Natural killer cell treated with Interleukin-12 subunit alpha and Interleukin-12 subunit beta and Interleukin-15 and Interleukin-18, amount 100 ng/mL, for 72 hours (primary cell): ENCODE data around the gene SUPT20H. TPM values are rescaled to one million over a fixed set of nuclear protein-coding genes. Genes with fewer than 3 reads are reported as not detected.
A peak's percentile ranks its signal among the peaks of the same experiment; 100 is the strongest.

Experiments
- ATAC-seq, 2 donors: fragments of 150-1000 bp; cut with Tn5 transposase in 1 of 2; sonication (Bioruptor Pico), chemical (Tn5 transposase) in 1 of 2; 2 replicates each; pipeline ENCODE4 v1.10.0; 2021
- DNase-seq: peaks from one replicate; pipeline ENCODE4 v3.0.0; 2022; ENCODE audit warnings: low spot score
- H3K27ac Mint-ChIP-seq, 2 donors: 1 replicate in 1 of 2; 2 replicates in 1 of 2; pipeline ENCODE4 v1.8.0; 2022; ENCODE audit warnings: mixed read lengths in 2 of 2, mild to moderate bottlenecking in 1 of 2, moderate library complexity in 1 of 2
- H3K27me3 Mint-ChIP-seq, 2 donors: 1 replicate in 1 of 2; 2 replicates in 1 of 2; pipeline ENCODE4 v1.8.0; 2022; ENCODE audit warnings: mixed read lengths in 2 of 2
- H3K36me3 Mint-ChIP-seq: one replicate; pipeline ENCODE4 v1.8.0; 2022; ENCODE audit warnings: mixed read lengths
- H3K4me1 Mint-ChIP-seq, 2 donors: 1 replicate in 1 of 2; 2 replicates in 1 of 2; pipeline ENCODE4 v1.8.0; 2022; ENCODE audit warnings: low read depth in 2 of 2, mixed read lengths in 2 of 2, mild to moderate bottlenecking in 1 of 2
- H3K4me3 Mint-ChIP-seq: one replicate; pipeline ENCODE4 v1.8.0; 2022; ENCODE audit warnings: mixed read lengths
- H3K9me3 Mint-ChIP-seq: 2 replicates; pipeline ENCODE4 v1.8.0; 2022; ENCODE audit warnings: mixed read lengths
- total RNA-seq, 2 donors: library from RNA; stranded (reverse); gene quantifications; one replicate each; pipeline ENCODE4 v1.2.3, GENCODE V29; 2022

Gene SUPT20H
- total RNA-seq, 2 donors from 2014 or later = 66.6 to 83.9 TPM

GRCh38 chr13:37011002-37011401, 48.5 kb downstream of the SUPT20H start:
- Mint-ChIP-seq H3K36me3 (peaks cover 47% of the 10 kb centered on the region), H3K27me3 (no peaks in the 10 kb centered on the region), H3K27ac (peak overlapping the region in 1 of 2 donors; percentile 38), H3K4me1 (peaks cover 9 to 16% of the 10 kb centered on the region in 2 donors), H3K9me3 (no peaks in the 10 kb centered on the region), H3K4me3 (no peak overlapping the region)
- no peak for DNase-seq
- no peak for ATAC-seq

GRCh38 chr13:37010424-37010823, 49.1 kb downstream of the SUPT20H start:
- no peak for ATAC-seq
- no peak for DNase-seq
- Mint-ChIP-seq H3K27ac (peak overlapping the region in 1 of 2 donors; percentile 38), H3K9me3 (no peaks in the 10 kb centered on the region), H3K27me3 (no peaks in the 10 kb centered on the region), H3K4me1 (peaks cover 6 to 10% of the 10 kb centered on the region in 2 donors), H3K36me3 (peaks cover 42% of the 10 kb centered on the region), H3K4me3 (no peak overlapping the region)

- DNase-seq (no peak), ATAC-seq (no peak)
- Mint-ChIP-seq H3K9me3 (no peaks in the 10 kb centered on the region), H3K4me3 (no peak overlapping the region), H3K4me1 (peaks cover 6 to 8% of the 10 kb centered on the region in 2 donors), H3K27ac (no peak overlapping the region), H3K27me3 (no peaks in the 10 kb centered on the region), H3K36me3 (peaks cover 36% of the 10 kb centered on the region)
Observed at GRCh38 chr13:37009692-37010091, 49.8 kb downstream of the SUPT20H start.

DNA sequence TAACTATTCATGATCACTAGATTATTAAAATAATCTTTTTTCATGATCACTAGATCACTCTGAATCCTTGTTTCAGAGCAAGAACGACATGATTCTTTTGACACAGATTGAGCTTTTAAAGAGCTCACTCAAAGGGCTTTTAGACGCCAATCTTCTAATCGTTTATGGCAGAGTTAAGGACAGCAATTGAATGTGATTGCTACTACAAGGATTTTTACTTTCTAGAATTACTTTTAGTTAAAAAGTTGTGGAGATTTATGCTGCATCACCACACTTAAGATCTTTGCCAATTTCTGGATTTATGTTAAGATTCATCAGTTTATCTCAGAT, 57.6 kb downstream of the SUPT20H start:
- no peaks in the 10 kb centered on the region for H3K27me3 Mint-ChIP-seq
- peaks cover 13% of the 10 kb centered on the region for H3K36me3 Mint-ChIP-seq
- H3K9me3 Mint-ChIP-seq = no peaks in the 10 kb centered on the region
- no peak for ATAC-seq
- DNase-seq = no peak
- H3K4me3 Mint-ChIP-seq = peak overlapping the region; percentile 94
- peak overlapping the region; percentile 99 for H3K27ac Mint-ChIP-seq
- peaks cover 23 to 26% of the 10 kb centered on the region in 2 donors for H3K4me1 Mint-ChIP-seq

DNA sequence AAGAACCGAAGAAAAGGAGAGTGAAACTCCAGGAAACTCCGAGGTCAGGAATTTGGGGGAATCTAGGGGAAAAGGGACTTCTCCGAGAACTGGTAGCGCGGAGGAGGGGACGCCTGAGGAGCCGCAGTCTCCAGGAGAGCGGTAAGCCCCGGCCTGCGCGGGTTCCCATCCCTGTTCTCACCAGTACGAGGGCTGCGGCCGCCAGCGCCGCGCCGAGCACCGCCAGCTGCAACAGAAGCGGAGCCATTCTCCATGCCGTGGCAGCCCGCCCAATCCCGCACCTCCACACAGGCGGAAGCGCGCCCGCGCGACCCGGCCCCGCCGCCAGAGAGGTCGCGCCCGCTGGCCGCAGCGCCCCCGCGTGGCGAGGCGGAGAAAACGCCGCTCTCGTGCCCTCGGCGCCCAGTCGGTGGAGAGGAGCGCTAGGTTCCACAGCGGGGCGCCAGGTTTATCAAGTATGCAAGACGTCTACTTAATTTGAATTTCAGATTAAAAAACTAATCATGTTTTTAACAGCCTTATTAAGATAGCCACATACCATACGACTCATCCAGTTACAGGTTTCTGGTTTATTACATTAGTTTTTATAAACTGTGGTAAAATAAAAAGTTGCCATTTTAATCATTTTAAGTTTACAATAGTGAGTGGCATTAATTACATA, 60.3 kb downstream of the SUPT20H start, which contains the start of gene ALG5:
ALG5 (minus strand) TSS at position 287 of the 661 bp plus-strand sequence; CDS start at position 247, 40 bp downstream.
- H3K27ac Mint-ChIP-seq = peak within 1 kb of the TSS; percentile 99
- DNase-seq = peak; percentile 94
- no peaks in the 10 kb centered on the region for H3K27me3 Mint-ChIP-seq
- peaks cover 21% of the 10 kb centered on the region for H3K36me3 Mint-ChIP-seq
- peak within 1 kb of the TSS; percentile 94 for H3K4me3 Mint-ChIP-seq
- ATAC-seq = peak; percentile 89 to 90
- peaks cover 32 to 37% of the 10 kb centered on the region in 2 donors for H3K4me1 Mint-ChIP-seq
- H3K9me3 Mint-ChIP-seq = no peaks in the 10 kb centered on the region

GRCh38 chr13:36998624-36999041, 60.9 kb downstream of the SUPT20H start:
- peaks cover 21% of the 10 kb centered on the region for H3K36me3 Mint-ChIP-seq
- DNase-seq (no peak), ATAC-seq (no peak)
- peak overlapping the region; percentile 94 for H3K4me3 Mint-ChIP-seq
- peak overlapping the region; percentile 99 for H3K27ac Mint-ChIP-seq
- no peaks in the 10 kb centered on the region for H3K27me3 Mint-ChIP-seq
- H3K4me1 Mint-ChIP-seq = peaks cover 32 to 37% of the 10 kb centered on the region in 2 donors
- no peaks in the 10 kb centered on the region for H3K9me3 Mint-ChIP-seq

DNA sequence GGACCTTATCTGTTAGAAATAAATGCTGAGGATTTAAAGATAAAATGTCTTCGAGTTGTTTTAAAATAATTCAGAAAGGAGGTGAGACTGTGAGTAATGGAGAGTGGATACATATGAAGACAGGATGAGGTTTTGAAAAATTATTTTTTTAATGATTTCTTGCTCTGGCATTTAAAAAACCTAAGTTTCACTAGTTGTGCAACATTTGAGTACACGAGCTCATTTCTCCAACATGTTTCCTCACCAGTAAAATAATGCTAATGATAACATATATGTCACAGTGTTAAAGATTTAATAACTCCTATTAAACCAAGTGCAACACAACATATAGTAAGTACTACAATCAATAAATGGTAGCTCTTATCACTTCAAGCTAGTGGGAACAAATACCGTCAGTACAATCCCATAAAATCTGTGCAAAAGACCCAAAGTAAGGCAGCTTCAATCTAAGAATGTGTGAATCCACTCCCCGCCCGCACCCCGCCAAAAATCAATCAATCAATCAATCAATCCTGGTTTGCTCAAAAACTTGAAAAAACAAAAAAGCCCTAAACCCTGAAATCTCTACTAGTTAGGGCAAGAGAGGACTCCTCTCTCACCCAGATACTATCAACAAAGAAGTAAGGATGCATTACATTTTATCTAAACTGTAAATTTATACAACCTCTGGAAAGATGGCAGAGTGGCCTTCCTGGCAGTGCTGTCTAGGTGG, 61.6 kb downstream of the SUPT20H start:
- Mint-ChIP-seq H3K4me1 (peaks cover 32 to 37% of the 10 kb centered on the region in 2 donors), H3K36me3 (peaks cover 21% of the 10 kb centered on the region), H3K4me3 (peak overlapping the region; percentile 94), H3K9me3 (no peaks in the 10 kb centered on the region), H3K27ac (peak overlapping the region; percentile 99), H3K27me3 (no peaks in the 10 kb centered on the region)
- ATAC-seq (no peak), DNase-seq (no peak)

DNA sequence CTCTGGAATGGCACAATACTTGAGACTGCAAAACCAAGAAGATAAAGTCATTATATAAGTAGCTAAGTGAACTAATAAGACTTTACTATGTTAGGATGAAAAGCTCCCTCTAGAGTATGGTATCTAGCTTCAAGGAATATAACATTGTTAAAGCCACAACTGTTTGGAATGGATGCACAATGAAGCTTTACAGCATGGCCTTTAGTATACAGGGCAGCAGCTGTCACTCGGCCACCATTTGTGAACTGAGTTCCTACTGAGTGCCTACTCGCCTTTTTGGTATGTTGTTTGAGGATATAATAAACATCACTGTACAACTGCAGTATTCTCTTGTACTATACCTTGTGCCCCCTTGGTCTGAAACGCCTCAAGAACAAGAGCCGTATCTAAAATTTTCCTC, 67.1 kb downstream of the SUPT20H start:
- Mint-ChIP-seq H3K36me3 (peaks cover 39% of the 10 kb centered on the region), H3K4me1 (peaks cover 15 to 16% of the 10 kb centered on the region in 2 donors), H3K4me3 (no peak overlapping the region), H3K27ac (no peak overlapping the region), H3K27me3 (no peaks in the 10 kb centered on the region), H3K9me3 (no peaks in the 10 kb centered on the region)
- ATAC-seq = no peak
- no peak for DNase-seq

GRCh38 chr13:36986462-36987240, 72.8 kb downstream of the SUPT20H start:
- ATAC-seq (no peak), DNase-seq (no peak)
- no peaks in the 10 kb centered on the region for H3K27me3 Mint-ChIP-seq
- H3K27ac Mint-ChIP-seq = no peak overlapping the region
- peaks cover 43% of the 10 kb centered on the region for H3K36me3 Mint-ChIP-seq
- H3K4me1 Mint-ChIP-seq = peaks cover 0 to 7% of the 10 kb centered on the region in 2 donors
- no peaks in the 10 kb centered on the region for H3K9me3 Mint-ChIP-seq
- H3K4me3 Mint-ChIP-seq = no peak overlapping the region

GRCh38 chr13:36981156-36981743, 78.2 kb downstream of the SUPT20H start:
- H3K4me3 Mint-ChIP-seq = no peak overlapping the region
- no peaks in the 10 kb centered on the region for H3K9me3 Mint-ChIP-seq
- DNase-seq = no peak
- H3K4me1 Mint-ChIP-seq = peaks cover 4 to 5% of the 10 kb centered on the region in 2 donors
- ATAC-seq = no peak
- H3K27ac Mint-ChIP-seq = no peak overlapping the region
- H3K36me3 Mint-ChIP-seq = peaks cover 17% of the 10 kb centered on the region
- H3K27me3 Mint-ChIP-seq = no peaks in the 10 kb centered on the region

DNA sequence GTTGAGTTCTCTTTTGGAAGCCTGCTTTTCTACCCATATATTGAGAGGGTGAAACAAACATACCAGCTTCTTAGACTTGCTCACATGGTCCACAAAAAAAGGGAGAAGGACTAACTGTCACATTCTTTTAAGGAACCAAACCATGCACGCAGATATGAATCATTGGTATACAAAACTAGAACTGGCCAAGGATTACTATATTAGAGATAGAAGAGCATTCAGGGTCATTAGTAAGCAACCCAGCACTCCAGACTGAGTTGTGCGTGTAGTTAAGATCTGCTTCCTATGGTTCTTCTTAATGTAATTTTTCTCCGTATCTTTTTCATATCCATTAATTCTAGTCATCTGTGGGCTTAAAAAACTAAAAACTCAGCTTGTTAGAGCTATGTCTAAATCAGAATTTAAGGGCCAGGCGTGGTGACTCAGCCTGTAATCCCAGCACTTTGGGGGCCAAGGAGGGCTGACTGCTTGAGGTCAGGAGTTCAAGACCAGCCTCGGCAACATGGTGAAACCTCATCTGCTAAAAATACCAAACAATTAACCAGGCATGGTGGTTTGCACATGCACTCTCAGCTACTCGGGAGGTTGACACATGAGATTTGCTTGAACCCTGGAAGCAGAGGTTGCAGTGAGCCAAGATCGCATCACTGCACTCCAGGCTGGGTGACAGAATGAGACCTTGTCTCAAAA, 80.0 kb downstream of the SUPT20H start:
- Mint-ChIP-seq H3K4me1 (peaks cover 4% of the 10 kb centered on the region in 2 donors), H3K4me3 (no peak overlapping the region), H3K9me3 (no peaks in the 10 kb centered on the region), H3K27me3 (no peaks in the 10 kb centered on the region), H3K27ac (no peak overlapping the region), H3K36me3 (peaks cover 20% of the 10 kb centered on the region)
- no peak for ATAC-seq
- DNase-seq = no peak

- peaks cover 13% of the 10 kb centered on the region for H3K36me3 Mint-ChIP-seq
- ATAC-seq (no peak), DNase-seq (no peak)
- H3K4me1 Mint-ChIP-seq = peaks cover 0 to 4% of the 10 kb centered on the region in 2 donors
- no peak overlapping the region for H3K4me3 Mint-ChIP-seq
- H3K27me3 Mint-ChIP-seq = no peaks in the 10 kb centered on the region
- no peak overlapping the region for H3K27ac Mint-ChIP-seq
- H3K9me3 Mint-ChIP-seq = no peaks in the 10 kb centered on the region
Observed at GRCh38 chr13:36975172-36975571, 84.3 kb downstream of the SUPT20H start.

- Mint-ChIP-seq H3K4me3 (no peak overlapping the region), H3K9me3 (no peaks in the 10 kb centered on the region), H3K4me1 (peaks cover 0 to 4% of the 10 kb centered on the region in 2 donors), H3K27me3 (no peaks in the 10 kb centered on the region), H3K27ac (no peak overlapping the region), H3K36me3 (peaks cover 14% of the 10 kb centered on the region)
- DNase-seq (no peak), ATAC-seq (no peak)
Observed at GRCh38 chr13:36973621-36974295, 85.7 kb downstream of the SUPT20H start.
